RWPE2 (cell line): Measurements from ENCODE around the gene VPS41.

Source experiments
- ATAC-seq: fragments of 200-7000 bp; cut with Tn5 transposase; 3 replicates; pipeline ENCODE4 v1.9.1; 2021; ENCODE audit warnings: low read depth
- DNase-seq: peaks from one replicate; pipeline ENCODE4 v3.0.0-alpha.2; 2020; ENCODE audit warnings: low spot score
- H3K27ac ChIP-seq: fragments of 450-650 bp; 2 replicates; pipeline ENCODE4 v1.5.1; 2017; ENCODE audit warnings: mild to moderate bottlenecking; ENCODE audit not compliant: poor library complexity, severe bottlenecking
- H3K27me3 ChIP-seq: fragments of 250-450 bp; sonication (Bioruptor Pico); 2 replicates; pipeline ENCODE4 v1.5.1; 2021; ENCODE audit warnings: mild to moderate bottlenecking, moderate library complexity; ENCODE audit not compliant: insufficient read depth, poor library complexity, severe bottlenecking
- H3K36me3 ChIP-seq: fragments of 250-450 bp; sonication (Bioruptor Pico); 2 replicates; pipeline ENCODE4 v1.5.1; 2020; ENCODE audit warnings: low read depth, mild to moderate bottlenecking, moderate library complexity
- H3K4me1 ChIP-seq: fragments of 250-450 bp; sonication (Bioruptor Pico); 2 replicates; pipeline ENCODE4 v1.5.1; 2021; ENCODE audit warnings: mild to moderate bottlenecking, moderate library complexity; ENCODE audit not compliant: insufficient read depth, poor library complexity, severe bottlenecking
- H3K4me3 ChIP-seq: fragments of 250-450 bp; sonication (Bioruptor Pico); 2 replicates; pipeline ENCODE4 v1.5.1; 2021; ENCODE audit warnings: mild to moderate bottlenecking, moderate library complexity; ENCODE audit not compliant: severe bottlenecking
- H3K9me3 ChIP-seq: fragments of 250-450 bp; sonication (Bioruptor Pico); 2 replicates; pipeline ENCODE4 v1.5.1; 2021; ENCODE audit warnings: mild to moderate bottlenecking, moderate library complexity; ENCODE audit not compliant: severe bottlenecking
- CTCF ChIP-seq: fragments of 450-650 bp; IDR thresholded peaks from one replicate; pipeline ENCODE4 v1.5.1; 2017; ENCODE audit warnings: mild to moderate bottlenecking, moderate library complexity; ENCODE audit not compliant: poor library complexity, severe bottlenecking

VPS41 gene

GRCh38 chr7:38909870-38910269 is 879 bp upstream of the VPS41 start:
- Histone ChIP-seq H3K27me3 (no peaks in the 10 kb centered on the region), H3K4me3 (no peak overlapping the region), H3K27ac (no peak overlapping the region), H3K9me3 (no peaks in the 10 kb centered on the region), H3K36me3 (no peaks in the 10 kb centered on the region; the same call in 1 of the 2 replicates), H3K4me1 (peaks cover 3% of the 10 kb centered on the region)
- TF ChIP-seq CTCF, result no peak
- no peak for ATAC-seq
- DNase-seq, result no peak

- no peak for TF ChIP-seq CTCF
- no peak overlapping the region for H3K4me3 ChIP-seq
Observed at GRCh38 chr7:38907766-38908165, 1.2 kb downstream of the VPS41 start.

GRCh38 chr7:38907066-38907465 is 1.9 kb downstream of the VPS41 start:
- Histone ChIP-seq H3K4me3 (no peak overlapping the region), H3K27ac (no peak overlapping the region), H3K4me1 (peaks cover 3% of the 10 kb centered on the region), H3K27me3 (no peaks in the 10 kb centered on the region), H3K36me3 (no peaks in the 10 kb centered on the region; the same call in 1 of the 2 replicates), H3K9me3 (no peaks in the 10 kb centered on the region)
- TF ChIP-seq CTCF, result no peak
- no peak for DNase-seq
- ATAC-seq, result no peak

More at GRCh38 chr7:38907766-38908165, 1.2 kb downstream of the VPS41 start:
- Histone ChIP-seq H3K36me3 (no peaks in the 10 kb centered on the region; the same call in 1 of the 2 replicates), H3K27me3 (no peaks in the 10 kb centered on the region), H3K27ac (no peak overlapping the region), H3K9me3 (no peaks in the 10 kb centered on the region), H3K4me1 (peaks cover 3% of the 10 kb centered on the region)
- no peak for DNase-seq
- ATAC-seq, result no peak

GRCh38 chr7:38905056-38905759 is 3.8 kb downstream of the VPS41 start:
- no peak overlapping the region for H3K27ac ChIP-seq
- H3K4me3 ChIP-seq, result no peak overlapping the region
- peaks cover 3% of the 10 kb centered on the region for H3K4me1 ChIP-seq
- ATAC-seq, result no peak
- TF ChIP-seq CTCF, result no peak
- H3K27me3 ChIP-seq, result no peaks in the 10 kb centered on the region
- no peaks in the 10 kb centered on the region for H3K9me3 ChIP-seq
- no peak for DNase-seq
- no peaks in the 10 kb centered on the region; the same call in 1 of the 2 replicates for H3K36me3 ChIP-seq

GRCh38 chr7:38903057-38903456 is 5.9 kb downstream of the VPS41 start:
- H3K27me3 ChIP-seq, result no peaks in the 10 kb centered on the region
- DNase-seq, result no peak
- TF ChIP-seq CTCF, result no peak
- H3K4me1 ChIP-seq, result peaks cover 3% of the 10 kb centered on the region
- no peaks in the 10 kb centered on the region; the same call in 1 of the 2 replicates for H3K36me3 ChIP-seq
- no peak for ATAC-seq
- H3K27ac ChIP-seq, result no peak overlapping the region
- H3K9me3 ChIP-seq, result no peaks in the 10 kb centered on the region
- H3K4me3 ChIP-seq, result no peak overlapping the region
